KG1 (cell line): ENCODE measurements around the gene MUC5AC.
"Not testable (repeated sequence)": the region's sequence is repeated elsewhere in the genome, so short reads cannot be mapped to it uniquely, and the experiment has no call there.

Experiments
- DNase-seq: peaks from one replicate; lab custom pipeline; 2025; lab: John Stamatoyannopoulos, UW

Gene MUC5AC

GRCh38 chr11:1162491-1163311 is 4.9 kb downstream of the MUC5AC start:
- DNase-seq: no peak

GRCh38 chr11:1163321-1163910 is 5.7 kb downstream of the MUC5AC start:
- DNase-seq: no peak

- DNase-seq: no peak
Observed at GRCh38 chr11:1163911-1164735, 6.4 kb downstream of the MUC5AC start.

- not testable (repeated sequence) for DNase-seq
Observed at GRCh38 chr11:1164779-1165255, 7.1 kb downstream of the MUC5AC start.

- no peak for DNase-seq
Observed at GRCh38 chr11:1165256-1166041, 7.7 kb downstream of the MUC5AC start.

- DNase-seq: no peak
Observed at GRCh38 chr11:1167256-1167655, 9.5 kb downstream of the MUC5AC start.

- DNase-seq: no peak
Observed at GRCh38 chr11:1167751-1168231, 10.0 kb downstream of the MUC5AC start.

- no peak for DNase-seq
Observed at GRCh38 chr11:1168256-1168655, 10.5 kb downstream of the MUC5AC start.

GRCh38 chr11:1168721-1169161 is 11.0 kb downstream of the MUC5AC start:
- no peak for DNase-seq

- no peak for DNase-seq
Observed at GRCh38 chr11:1171223-1171984, 13.7 kb downstream of the MUC5AC start.

- no peak for DNase-seq
Observed at GRCh38 chr11:1171985-1172728, 14.4 kb downstream of the MUC5AC start.

GRCh38 chr11:1172729-1173117 is 15.0 kb downstream of the MUC5AC start:
- DNase-seq: no peak

GRCh38 chr11:1173396-1173795 is 15.6 kb downstream of the MUC5AC start:
- DNase-seq: not testable (repeated sequence)

GRCh38 chr11:1174441-1175370 is 17.0 kb downstream of the MUC5AC start:
- no peak for DNase-seq

- DNase-seq: no peak
Observed at GRCh38 chr11:1175461-1176223, 17.9 kb downstream of the MUC5AC start.

- DNase-seq: no peak
Observed at GRCh38 chr11:1176224-1177019, 18.7 kb downstream of the MUC5AC start.

GRCh38 chr11:1177020-1177770 is 19.4 kb downstream of the MUC5AC start:
- DNase-seq: no peak
